ENCODE measurements around the gene GABRD. TPM values are rescaled to one million over a fixed set of nuclear protein-coding genes. Genes with fewer than 3 reads are reported as not detected.
A peak's percentile ranks its signal among the peaks of the same experiment; 100 is the strongest.

The GABRD gene
- total and polyA plus RNA-seq, 2 of the 13 experiments (the other 11 are each of a cell fraction or from before 2014, with no cell fraction given): not detected

DNA sequence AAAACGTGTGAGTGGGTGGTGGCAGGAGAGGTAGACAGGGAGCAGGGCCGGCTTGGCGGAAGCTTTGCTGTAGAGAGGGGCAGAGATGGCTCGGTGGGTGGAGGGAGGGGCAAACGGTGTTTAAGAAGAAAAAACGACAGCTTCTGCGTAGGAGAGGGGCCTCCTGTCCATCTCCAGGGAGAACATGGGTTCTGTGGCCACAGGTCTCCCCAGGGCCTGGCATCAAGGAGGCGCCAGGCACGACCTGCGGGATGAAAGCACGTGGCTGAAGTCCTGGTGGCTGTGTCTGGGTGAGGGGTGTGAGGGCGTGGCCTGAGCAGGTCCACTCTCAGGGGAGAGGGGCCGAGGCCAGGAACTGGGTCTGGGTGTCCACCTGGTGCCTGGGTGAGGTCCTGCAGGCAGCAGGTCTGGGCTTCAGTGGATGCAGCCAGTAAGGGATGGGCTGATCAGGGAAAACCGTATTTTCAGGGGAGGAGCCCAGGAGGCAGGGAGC lies 30.1 kb downstream of the GABRD start:
- POLR2A ChIA-PET: interaction anchor here (1.0 to 1.1 kb wide), 2 partner anchors 12 to 106 kb away, joined by 3 read pairs; no protein-coding TSS in a partner anchor
- H2AFZ ChIP-seq (ENCODE audit: low read length): no peak overlapping the region
- TF ChIP-seq PTBP1 (IDR thresholded peaks at IDR 0.05; ENCODE audit: low read depth, low read length, poor library complexity, severe bottlenecking) (peak; percentile 34), CREB1 (IDR thresholded peaks at IDR 0.05) (no peak), CREB1 (CRISPR knock-in tag; IDR thresholded peaks at IDR 0.05) (peak; percentile 67), ZNF274 (CRISPR knock-in tag; IDR thresholded peaks at IDR 0.05) (peak; percentile 52; the same call in 1 of the 2 replicates), HNRNPUL1 (IDR thresholded peaks at IDR 0.05; ENCODE audit: low read depth, low read length) (no peak), CHD2 (IDR thresholded peaks at IDR 0.05; ENCODE audit: low read depth, low read length) (no peak), POLR2A (IDR thresholded peaks at IDR 0.05; ENCODE audit: insufficient read depth in 1 of 2, low read depth in 2 of 2, low read length in 2 of 2) (no peak), DR1 (CRISPR knock-in tag; IDR thresholded peaks at IDR 0.05) (0 out of 2 replicates have a peak, but pooled peaks have one; percentile 18), ZNF329 (CRISPR knock-in tag; IDR thresholded peaks at IDR 0.05; ENCODE audit: low read depth) (no peak), MATR3 (CRISPR knock-in tag; IDR thresholded peaks at IDR 0.05) (no peak), RFX5 (IDR thresholded peaks at IDR 0.05; ENCODE audit: low read depth, low read length) (no peak), ZNF746 (CRISPR knock-in tag; IDR thresholded peaks at IDR 0.05) (no peak), ZNF879 (CRISPR knock-in tag; IDR thresholded peaks at IDR 0.05) (0 out of 2 replicates have a peak, but pooled peaks have one; percentile 75), ZMAT3 (CRISPR knock-in tag; conservative IDR thresholded peaks at IDR 0.05) (peak; percentile 84; the same call in 1 of the 2 replicates), ZNF296 (CRISPR knock-in tag; conservative IDR thresholded peaks at IDR 0.05) (peak; percentile 61; the same call in 1 of the 2 replicates), FOXO1 (CRISPR knock-in tag; IDR thresholded peaks at IDR 0.05) (0 out of 2 replicates have a peak, but pooled peaks have one; percentile 35), CEBPB (IDR thresholded peaks at IDR 0.05; ENCODE audit: borderline replicate concordance, low read depth, low read length) (no peak)
- TF ChIP-seq, protein P1, sequence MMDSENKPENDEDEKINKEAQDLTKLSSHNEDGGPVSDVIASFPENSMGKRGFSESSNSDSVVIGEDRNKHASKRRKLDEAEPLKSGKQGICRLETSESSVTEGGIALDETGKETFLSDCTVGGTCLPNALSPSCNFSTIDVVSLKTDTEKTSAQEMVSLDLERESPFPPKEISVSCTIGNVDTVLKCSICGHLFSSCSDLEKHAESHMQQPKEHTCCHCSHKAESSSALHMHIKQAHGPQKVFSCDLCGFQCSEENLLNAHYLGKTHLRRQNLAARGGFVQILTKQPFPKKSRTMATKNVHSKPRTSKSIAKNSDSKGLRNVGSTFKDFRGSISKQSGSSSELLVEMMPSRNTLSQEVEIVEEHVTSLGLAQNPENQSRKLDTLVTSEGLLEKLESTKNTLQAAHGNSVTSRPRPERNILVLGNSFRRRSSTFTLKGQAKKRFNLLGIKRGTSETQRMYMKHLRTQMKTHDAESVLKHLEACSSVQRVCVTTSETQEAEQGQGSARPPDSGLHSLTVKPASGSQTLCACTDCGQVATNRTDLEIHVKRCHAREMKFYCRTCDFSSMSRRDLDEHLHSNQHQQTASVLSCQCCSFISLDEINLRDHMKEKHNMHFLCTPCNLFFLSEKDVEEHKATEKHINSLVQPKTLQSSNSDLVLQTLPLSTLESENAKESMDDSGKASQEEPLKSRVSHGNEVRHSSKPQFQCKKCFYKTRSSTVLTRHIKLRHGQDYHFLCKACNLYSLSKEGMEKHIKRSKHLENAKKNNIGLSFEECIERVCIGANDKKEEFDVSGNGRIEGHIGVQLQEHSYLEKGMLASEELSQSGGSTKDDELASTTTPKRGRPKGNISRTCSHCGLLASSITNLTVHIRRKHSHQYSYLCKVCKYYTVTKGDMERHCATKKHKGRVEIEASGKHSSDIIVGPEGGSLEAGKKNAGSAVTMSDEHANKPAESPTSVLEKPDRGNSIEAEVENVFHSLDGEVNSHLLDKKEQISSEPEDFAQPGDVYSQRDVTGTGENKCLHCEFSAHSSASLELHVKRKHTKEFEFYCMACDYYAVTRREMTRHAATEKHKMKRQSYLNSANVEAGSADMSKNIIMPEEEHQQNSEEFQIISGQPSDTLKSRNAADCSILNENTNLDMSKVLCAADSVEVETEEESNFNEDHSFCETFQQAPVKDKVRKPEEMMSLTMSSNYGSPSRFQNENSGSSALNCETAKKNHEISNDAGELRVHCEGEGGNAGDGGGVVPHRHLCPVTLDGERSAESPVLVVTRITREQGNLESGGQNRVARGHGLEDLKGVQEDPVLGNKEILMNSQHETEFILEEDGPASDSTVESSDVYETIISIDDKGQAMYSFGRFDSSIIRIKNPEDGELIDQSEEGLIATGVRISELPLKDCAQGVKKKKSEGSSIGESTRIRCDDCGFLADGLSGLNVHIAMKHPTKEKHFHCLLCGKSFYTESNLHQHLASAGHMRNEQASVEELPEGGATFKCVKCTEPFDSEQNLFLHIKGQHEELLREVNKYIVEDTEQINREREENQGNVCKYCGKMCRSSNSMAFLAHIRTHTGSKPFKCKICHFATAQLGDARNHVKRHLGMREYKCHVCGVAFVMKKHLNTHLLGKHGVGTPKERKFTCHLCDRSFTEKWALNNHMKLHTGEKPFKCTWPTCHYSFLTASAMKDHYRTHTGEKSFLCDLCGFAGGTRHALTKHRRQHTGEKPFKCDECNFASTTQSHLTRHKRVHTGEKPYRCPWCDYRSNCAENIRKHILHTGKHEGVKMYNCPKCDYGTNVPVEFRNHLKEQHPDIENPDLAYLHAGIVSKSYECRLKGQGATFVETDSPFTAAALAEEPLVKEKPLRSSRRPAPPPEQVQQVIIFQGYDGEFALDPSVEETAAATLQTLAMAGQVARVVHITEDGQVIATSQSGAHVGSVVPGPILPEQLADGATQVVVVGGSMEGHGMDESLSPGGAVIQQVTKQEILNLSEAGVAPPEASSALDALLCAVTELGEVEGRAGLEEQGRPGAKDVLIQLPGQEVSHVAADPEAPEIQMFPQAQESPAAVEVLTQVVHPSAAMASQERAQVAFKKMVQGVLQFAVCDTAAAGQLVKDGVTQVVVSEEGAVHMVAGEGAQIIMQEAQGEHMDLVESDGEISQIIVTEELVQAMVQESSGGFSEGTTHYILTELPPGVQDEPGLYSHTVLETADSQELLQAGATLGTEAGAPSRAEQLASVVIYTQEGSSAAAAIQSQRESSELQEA (CRISPR knock-in tag; IDR thresholded peaks at IDR 0.05; ENCODE audit: not compliant biosample characterization): no peak

More for the DNA sequence above, 30.1 kb downstream of the GABRD start:
- peaks cover 74% of the 10 kb centered on the region for H3K4me1 ChIP-seq (ENCODE audit: insufficient read depth, low read length)
- CTCF ChIA-PET (ENCODE audit: low intra/inter-chr PET ratio, low total read pairs): no interaction called here
- H3K79me2 ChIP-seq (ENCODE audit: insufficient read depth, low read length): peaks cover 3% of the 10 kb centered on the region
- H3K9me3 ChIP-seq (ENCODE audit: low read length): no peaks in the 10 kb centered on the region
- intact Hi-C loops (cut with micrococcal nuclease; ENCODE audit: unreplicated experiment) (loop anchor here (1.0 to 5.0 kb wide), 2 partner anchors 87 to 140 kb away; no protein-coding TSS in a partner anchor), in situ Hi-C loops (cut with HindIII; ENCODE audit: extremely low pct_ligation_motif_present, low pct_unique_long_range_greater_than_20kb) (loop anchor here (5.0 kb wide), 1 partner anchor 87 kb away; no protein-coding TSS in a partner anchor)
- FAIRE-seq (peak; percentile 64), DNase-seq (ENCODE audit: low spot score) (peak; percentile 87), ATAC-seq (peak; percentile 68)
- H3K4me2 ChIP-seq (ENCODE audit: low read depth, low read length): peak overlapping the region; percentile 98
- 0 out of 2 replicates have a peak, but pooled peaks cover 5% of the 10 kb centered on the region for H4K20me1 ChIP-seq (ENCODE audit: insufficient read depth, low read length)
- H3K9ac ChIP-seq (ENCODE audit: insufficient read depth, low read depth, low read length): peak overlapping the region; percentile 91
- peak overlapping the region; percentile 99 for H3K27ac ChIP-seq (ENCODE audit: extremely low read length, insufficient read depth, low read length)
- peak overlapping the region; percentile 76 to 78 (median 76) for H3K4me3 ChIP-seq (replicated peaks in 1 of 3; ENCODE audit: insufficient read depth in 1 of 3, low read depth in 2 of 3, low read length in 3 of 3)
- no peaks in the 10 kb centered on the region for H3K36me3 ChIP-seq (replicated peaks in 1 of 2; ENCODE audit: control insufficient read depth in 1 of 2, insufficient read depth in 2 of 2, low read length in 2 of 2)
- peaks cover 2 to 8% of the 10 kb centered on the region in 2 experiments; a peak in 1 of 5 replicates for H3K27me3 ChIP-seq (ENCODE audit: control insufficient read depth in 1 of 2, insufficient read depth in 2 of 2, low read length in 2 of 2)
- TSS peak; percentile 81 for BruUV-seq (replicated peaks)
- 4% methylated on average over 13 of the region's 14 CpGs for WGBS (ENCODE audit: low lambda C conversion rate)

Measured in HepG2 (cell line).